ENCODE data around the gene SEC24C. TPM values are rescaled to one million over a fixed set of nuclear protein-coding genes. Genes with fewer than 3 reads are reported as not detected.
A peak's percentile ranks its signal among the peaks of the same experiment; 100 is the strongest.

The SEC24C gene
- total RNA-seq, 1 donor from 2014 or later: 99.0 TPM

GRCh38 chr10:73758704-73759511, 14.7 kb downstream of the SEC24C start:
- no peak overlapping the region for H3K4me2 ChIP-seq (ENCODE audit: low read length)
- Mint-ChIP-seq H3K27ac (ENCODE audit: unreplicated experiment) (no peak overlapping the region), H3K27me3 (ENCODE audit: low read depth, unreplicated experiment) (no peaks in the 10 kb centered on the region), H3K9me3 (ENCODE audit: unreplicated experiment) (no peaks in the 10 kb centered on the region), H3K4me3 (ENCODE audit: unreplicated experiment) (no peak overlapping the region), H3K36me3 (ENCODE audit: low read depth, unreplicated experiment) (peaks cover 36% of the 10 kb centered on the region), H3K4me1 (ENCODE audit: low read depth, unreplicated experiment) (peaks cover 41% of the 10 kb centered on the region)
- no peak for DNase-seq (ENCODE audit: low read depth)
- H3K4me1 ChIP-seq (ENCODE audit: insufficient read depth, low read length): peaks cover 15% of the 10 kb centered on the region
- H3K27me3 ChIP-seq (ENCODE audit: insufficient read depth, low read length): no peaks in the 10 kb centered on the region
- TF ChIP-seq EZH2 (IDR thresholded peaks at IDR 0.05; ENCODE audit: insufficient read depth, low read length): no peak
- TF ChIP-seq CTCF (IDR thresholded peaks at IDR 0.05; ENCODE audit: insufficient read depth, low read depth, low read length): no peak
- no peak overlapping the region for H2AFZ ChIP-seq (ENCODE audit: low read depth, low read length)
- peaks cover 48% of the 10 kb centered on the region for H3K36me3 ChIP-seq (ENCODE audit: insufficient read depth, low read length)
- no peaks in the 10 kb centered on the region for H3K9me3 ChIP-seq (ENCODE audit: insufficient read depth, low read depth, low read length)
- H3K4me3 ChIP-seq (ENCODE audit: insufficient read depth, low read depth, low read length): no peak overlapping the region
- no peak overlapping the region for H3K27ac ChIP-seq (ENCODE audit: low read depth, low read length)
- peaks cover 63% of the 10 kb centered on the region for H3K79me2 ChIP-seq (ENCODE audit: insufficient read depth, low read length)
- H3K9ac ChIP-seq (ENCODE audit: low read length): no peak overlapping the region
- no peak for FAIRE-seq
- peaks cover 75% of the 10 kb centered on the region for H4K20me1 ChIP-seq (ENCODE audit: insufficient read depth, low read length)

GRCh38 chr10:73759512-73760115, 15.4 kb downstream of the SEC24C start:
- Histone ChIP-seq H3K4me1 (ENCODE audit: insufficient read depth, low read length) (peaks cover 15% of the 10 kb centered on the region), H2AFZ (ENCODE audit: low read depth, low read length) (no peak overlapping the region), H3K9me3 (ENCODE audit: insufficient read depth, low read depth, low read length) (no peaks in the 10 kb centered on the region), H3K4me2 (ENCODE audit: low read length) (no peak overlapping the region), H4K20me1 (ENCODE audit: insufficient read depth, low read length) (peaks cover 79% of the 10 kb centered on the region), H3K9ac (ENCODE audit: low read length) (no peak overlapping the region), H3K79me2 (ENCODE audit: insufficient read depth, low read length) (peaks cover 66% of the 10 kb centered on the region), H3K27ac (ENCODE audit: low read depth, low read length) (no peak overlapping the region), H3K4me3 (ENCODE audit: insufficient read depth, low read depth, low read length) (no peak overlapping the region), H3K27me3 (ENCODE audit: insufficient read depth, low read length) (no peaks in the 10 kb centered on the region), H3K36me3 (ENCODE audit: insufficient read depth, low read length) (peaks cover 49% of the 10 kb centered on the region)
- Mint-ChIP-seq H3K36me3 (ENCODE audit: low read depth, unreplicated experiment) (peaks cover 34% of the 10 kb centered on the region), H3K4me1 (ENCODE audit: low read depth, unreplicated experiment) (peaks cover 42% of the 10 kb centered on the region), H3K4me3 (ENCODE audit: unreplicated experiment) (no peak overlapping the region), H3K27ac (ENCODE audit: unreplicated experiment) (peak overlapping the region; percentile 58), H3K27me3 (ENCODE audit: low read depth, unreplicated experiment) (no peaks in the 10 kb centered on the region), H3K9me3 (ENCODE audit: unreplicated experiment) (no peaks in the 10 kb centered on the region)
- FAIRE-seq: no peak
- TF ChIP-seq EZH2 (IDR thresholded peaks at IDR 0.05; ENCODE audit: insufficient read depth, low read length): no peak
- TF ChIP-seq CTCF (IDR thresholded peaks at IDR 0.05; ENCODE audit: insufficient read depth, low read depth, low read length): no peak
- no peak for DNase-seq (ENCODE audit: low read depth)

GRCh38 chr10:73761781-73762180, 17.6 kb downstream of the SEC24C start:
- H3K36me3 Mint-ChIP-seq (ENCODE audit: low read depth, unreplicated experiment): peaks cover 50% of the 10 kb centered on the region

More at GRCh38 chr10:73761781-73762180, 17.6 kb downstream of the SEC24C start:
- Histone ChIP-seq H3K36me3 (ENCODE audit: insufficient read depth, low read length) (peaks cover 67% of the 10 kb centered on the region), H3K27ac (ENCODE audit: low read depth, low read length) (no peak overlapping the region), H3K9ac (ENCODE audit: low read length) (no peak overlapping the region), H4K20me1 (ENCODE audit: insufficient read depth, low read length) (peaks cover 90% of the 10 kb centered on the region), H3K4me1 (ENCODE audit: insufficient read depth, low read length) (peaks cover 15% of the 10 kb centered on the region), H3K4me3 (ENCODE audit: insufficient read depth, low read depth, low read length) (no peak overlapping the region), H3K27me3 (ENCODE audit: insufficient read depth, low read length) (no peaks in the 10 kb centered on the region), H3K4me2 (ENCODE audit: low read length) (no peak overlapping the region), H3K79me2 (ENCODE audit: insufficient read depth, low read length) (peaks cover 54% of the 10 kb centered on the region), H2AFZ (ENCODE audit: low read depth, low read length) (no peak overlapping the region), H3K9me3 (ENCODE audit: insufficient read depth, low read depth, low read length) (no peaks in the 10 kb centered on the region)
- Mint-ChIP-seq H3K27ac (ENCODE audit: unreplicated experiment) (no peak overlapping the region), H3K4me1 (ENCODE audit: low read depth, unreplicated experiment) (peaks cover 36% of the 10 kb centered on the region), H3K27me3 (ENCODE audit: low read depth, unreplicated experiment) (no peaks in the 10 kb centered on the region), H3K4me3 (ENCODE audit: unreplicated experiment) (no peak overlapping the region), H3K9me3 (ENCODE audit: unreplicated experiment) (no peaks in the 10 kb centered on the region)
- DNase-seq (ENCODE audit: low read depth): no peak
- no peak for FAIRE-seq
- TF ChIP-seq CTCF (IDR thresholded peaks at IDR 0.05; ENCODE audit: insufficient read depth, low read depth, low read length) (no peak), EZH2 (IDR thresholded peaks at IDR 0.05; ENCODE audit: insufficient read depth, low read length) (no peak)

All from astrocyte (in vitro differentiated cells and primary cell).